Neural cell (in vitro differentiated cells): Measurements from ENCODE around the gene MAGI2. TPM values are rescaled to one million over a fixed set of nuclear protein-coding genes. Genes with fewer than 3 reads are reported as not detected.

Experiments
- H2AFZ ChIP-seq: fragments of 200-600, 300-800 bp; sonication (generic), shearing (Covaris generic); 2 replicates; pipeline ENCODE4 v1.6.0; 2014; ENCODE audit warnings: low read depth, mild to moderate bottlenecking, antibody characterized with exemption, low read length, moderate library complexity
- H3F3A ChIP-seq: fragments of 200-600 bp; shearing (Covaris generic); 2 replicates; pipeline ENCODE4 v1.6.1; 2016; ENCODE audit warnings: mild to moderate bottlenecking, moderate library complexity, mixed read lengths, antibody characterized with exemption, low read length; ENCODE audit not compliant: insufficient read depth, poor library complexity, severe bottlenecking
- H3K27ac ChIP-seq: fragments of 200-600, 300-800 bp; sonication (generic), shearing (Covaris generic); 2 replicates; pipeline ENCODE4 v1.5.1; 2014; ENCODE audit warnings: mild to moderate bottlenecking, low read length, moderate library complexity
- H3K27me3 ChIP-seq: fragments of 300-800, 200-600 bp; sonication (generic), shearing (Covaris generic); 2 replicates; pipeline ENCODE4 v1.6.0; 2014; ENCODE audit warnings: mild to moderate bottlenecking, low read depth, low read length, moderate library complexity; ENCODE audit not compliant: insufficient read depth
- H3K36me3 ChIP-seq: fragments of 300-800, 200-600 bp; sonication (generic), shearing (Covaris generic); 2 replicates; pipeline ENCODE4 v1.5.1; 2014; ENCODE audit warnings: mild to moderate bottlenecking, antibody characterized with exemption, low read length, moderate library complexity; ENCODE audit not compliant: insufficient read depth
- H3K4me2 ChIP-seq: fragments of 300-800, 200-600 bp; sonication (generic), shearing (Covaris generic); 2 replicates; pipeline ENCODE4 v1.6.0; 2014; ENCODE audit warnings: mild to moderate bottlenecking, low read length
- H3K4me3 ChIP-seq: fragments of 300-800, 200-600 bp; sonication (generic), shearing (Covaris generic); 2 replicates; pipeline ENCODE4 v1.5.1; 2014; ENCODE audit warnings: mild to moderate bottlenecking, low read length, moderate library complexity
- H3K79me2 ChIP-seq: fragments of 200-600 bp; shearing (Covaris generic); replicated peaks from 2 replicates; pipeline ENCODE4 v1.6.0; 2014; ENCODE audit warnings: mild to moderate bottlenecking, low read length, moderate library complexity; ENCODE audit not compliant: insufficient read depth
- H3K9ac ChIP-seq: fragments of 300-800, 200-600 bp; sonication (generic), shearing (Covaris generic); 2 replicates; pipeline ENCODE4 v1.6.1; 2016; ENCODE audit warnings: mild to moderate bottlenecking, low read length, mixed read lengths
- H3K9me2 ChIP-seq: fragments of 200-600 bp; shearing (Covaris generic); 2 replicates; pipeline ENCODE4 v1.6.1; 2016; ENCODE audit warnings: mild to moderate bottlenecking, low read length, mixed read lengths; ENCODE audit not compliant: insufficient read depth
- H3K9me3 ChIP-seq: fragments of 200-600, 300-800 bp; sonication (generic), shearing (Covaris generic); 2 replicates; pipeline ENCODE4 v1.6.1; 2016; ENCODE audit warnings: mild to moderate bottlenecking, mixed run types, low read length, moderate library complexity, mixed read lengths
- H4K20me1 ChIP-seq: fragments of 200-600 bp; shearing (Covaris generic); 2 replicates; pipeline ENCODE4 v1.6.1; 2016; ENCODE audit warnings: mild to moderate bottlenecking, mixed run types; ENCODE audit not compliant: insufficient read depth
- EP300 ChIP-seq: fragments of 450-650 bp; conservative IDR thresholded peaks from 2 replicates; pipeline ENCODE4 v1.6.1; 2014; ENCODE audit warnings: antibody characterized with exemption, mild to moderate bottlenecking, moderate library complexity; ENCODE audit not compliant: poor library complexity, severe bottlenecking
- EZH2 ChIP-seq: fragments of 200-600, 300-800 bp; shearing (Covaris generic), sonication (generic); IDR thresholded peaks from 2 replicates; pipeline ENCODE4 v1.6.1; 2014; ENCODE audit warnings: antibody characterized with exemption, low read length, borderline replicate concordance, mild to moderate bottlenecking; ENCODE audit not compliant: insufficient read depth, poor library complexity, severe bottlenecking
- MXI1 ChIP-seq: fragments of 450-650 bp; conservative IDR thresholded peaks from 2 replicates; pipeline ENCODE4 v1.6.1; 2014; ENCODE audit warnings: antibody characterized with exemption, mild to moderate bottlenecking; ENCODE audit not compliant: poor library complexity, severe bottlenecking
- POLR2AphosphoS5 ChIP-seq: IDR thresholded peaks from 2 replicates; pipeline ENCODE4 v1.6.1; 2012
- RAD21 ChIP-seq: fragments of 450-650 bp; conservative IDR thresholded peaks from 2 replicates; pipeline ENCODE4 v1.6.1; 2014; ENCODE audit warnings: antibody characterized with exemption, mild to moderate bottlenecking, moderate library complexity
- SMC3 ChIP-seq: fragments of 450-650 bp; conservative IDR thresholded peaks from 2 replicates; pipeline ENCODE4 v1.6.1; 2014; ENCODE audit warnings: antibody characterized with exemption, mild to moderate bottlenecking, moderate library complexity; ENCODE audit not compliant: poor library complexity
- TAF1 ChIP-seq: IDR thresholded peaks from 2 replicates; pipeline ENCODE4 v1.6.1; 2012; ENCODE audit warnings: low read depth
- polyA plus RNA-seq: library from polyadenylated mRNA; depleted of rRNA; stranded (reverse); fragments of >200 nt; gene quantifications from 2 replicates; pipeline ENCODE4 v1.2.3, GENCODE V29; 2014
- TF ChIP-seq, protein P1 (sequence below): IDR thresholded peaks from 2 replicates; pipeline ENCODE4 v1.6.1; 2012; ENCODE audit warnings: borderline replicate concordance
- TF ChIP-seq, protein P2 (sequence below): fragments of 450-650 bp; IDR thresholded peaks from 2 replicates; pipeline ENCODE4 v1.5.1; 2014; ENCODE audit warnings: antibody characterized with exemption, mild to moderate bottlenecking, moderate library complexity; ENCODE audit not compliant: poor library complexity, severe bottlenecking

The MAGI2 gene
- polyA plus RNA-seq, 1 donor from 2014 or later = 19.3 TPM

DNA sequence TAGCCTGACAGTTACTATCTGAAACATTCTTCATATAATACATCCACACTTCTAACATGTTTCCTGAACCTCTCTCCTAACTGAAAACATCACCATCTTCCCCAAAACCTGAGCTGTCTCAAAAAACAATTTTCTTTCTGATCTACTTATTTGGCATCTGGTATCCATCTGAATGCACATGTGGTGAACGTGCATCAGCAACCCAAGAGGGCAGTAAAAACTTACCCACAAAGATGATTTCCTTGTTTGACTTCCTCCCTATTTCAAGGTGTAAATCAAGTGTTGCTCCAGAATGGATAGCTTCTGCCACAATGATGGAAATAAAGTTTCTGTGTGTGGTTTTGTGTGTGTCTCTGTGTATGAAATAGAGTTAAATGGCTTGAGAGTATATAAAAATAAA lies 500.4 kb downstream of the MAGI2 start:
- Histone ChIP-seq H3F3A (no peaks in the 10 kb centered on the region), H4K20me1 (no peaks in the 10 kb centered on the region), H3K9me3 (no peaks in the 10 kb centered on the region), H3K4me2 (no peak overlapping the region), H3K9me2 (no peaks in the 10 kb centered on the region), H3K4me3 (no peak overlapping the region), H3K79me2 (no peaks in the 10 kb centered on the region), H3K9ac (no peak overlapping the region), H3K36me3 (no peaks in the 10 kb centered on the region), H2AFZ (no peak overlapping the region), H3K27ac (no peak overlapping the region), H3K27me3 (no peaks in the 10 kb centered on the region)
- TF ChIP-seq MXI1 = no peak
- TF ChIP-seq SMC3 = no peak
- TF ChIP-seq, protein P1, sequence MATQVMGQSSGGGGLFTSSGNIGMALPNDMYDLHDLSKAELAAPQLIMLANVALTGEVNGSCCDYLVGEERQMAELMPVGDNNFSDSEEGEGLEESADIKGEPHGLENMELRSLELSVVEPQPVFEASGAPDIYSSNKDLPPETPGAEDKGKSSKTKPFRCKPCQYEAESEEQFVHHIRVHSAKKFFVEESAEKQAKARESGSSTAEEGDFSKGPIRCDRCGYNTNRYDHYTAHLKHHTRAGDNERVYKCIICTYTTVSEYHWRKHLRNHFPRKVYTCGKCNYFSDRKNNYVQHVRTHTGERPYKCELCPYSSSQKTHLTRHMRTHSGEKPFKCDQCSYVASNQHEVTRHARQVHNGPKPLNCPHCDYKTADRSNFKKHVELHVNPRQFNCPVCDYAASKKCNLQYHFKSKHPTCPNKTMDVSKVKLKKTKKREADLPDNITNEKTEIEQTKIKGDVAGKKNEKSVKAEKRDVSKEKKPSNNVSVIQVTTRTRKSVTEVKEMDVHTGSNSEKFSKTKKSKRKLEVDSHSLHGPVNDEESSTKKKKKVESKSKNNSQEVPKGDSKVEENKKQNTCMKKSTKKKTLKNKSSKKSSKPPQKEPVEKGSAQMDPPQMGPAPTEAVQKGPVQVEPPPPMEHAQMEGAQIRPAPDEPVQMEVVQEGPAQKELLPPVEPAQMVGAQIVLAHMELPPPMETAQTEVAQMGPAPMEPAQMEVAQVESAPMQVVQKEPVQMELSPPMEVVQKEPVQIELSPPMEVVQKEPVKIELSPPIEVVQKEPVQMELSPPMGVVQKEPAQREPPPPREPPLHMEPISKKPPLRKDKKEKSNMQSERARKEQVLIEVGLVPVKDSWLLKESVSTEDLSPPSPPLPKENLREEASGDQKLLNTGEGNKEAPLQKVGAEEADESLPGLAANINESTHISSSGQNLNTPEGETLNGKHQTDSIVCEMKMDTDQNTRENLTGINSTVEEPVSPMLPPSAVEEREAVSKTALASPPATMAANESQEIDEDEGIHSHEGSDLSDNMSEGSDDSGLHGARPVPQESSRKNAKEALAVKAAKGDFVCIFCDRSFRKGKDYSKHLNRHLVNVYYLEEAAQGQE = no peak
- TF ChIP-seq, protein P2, sequence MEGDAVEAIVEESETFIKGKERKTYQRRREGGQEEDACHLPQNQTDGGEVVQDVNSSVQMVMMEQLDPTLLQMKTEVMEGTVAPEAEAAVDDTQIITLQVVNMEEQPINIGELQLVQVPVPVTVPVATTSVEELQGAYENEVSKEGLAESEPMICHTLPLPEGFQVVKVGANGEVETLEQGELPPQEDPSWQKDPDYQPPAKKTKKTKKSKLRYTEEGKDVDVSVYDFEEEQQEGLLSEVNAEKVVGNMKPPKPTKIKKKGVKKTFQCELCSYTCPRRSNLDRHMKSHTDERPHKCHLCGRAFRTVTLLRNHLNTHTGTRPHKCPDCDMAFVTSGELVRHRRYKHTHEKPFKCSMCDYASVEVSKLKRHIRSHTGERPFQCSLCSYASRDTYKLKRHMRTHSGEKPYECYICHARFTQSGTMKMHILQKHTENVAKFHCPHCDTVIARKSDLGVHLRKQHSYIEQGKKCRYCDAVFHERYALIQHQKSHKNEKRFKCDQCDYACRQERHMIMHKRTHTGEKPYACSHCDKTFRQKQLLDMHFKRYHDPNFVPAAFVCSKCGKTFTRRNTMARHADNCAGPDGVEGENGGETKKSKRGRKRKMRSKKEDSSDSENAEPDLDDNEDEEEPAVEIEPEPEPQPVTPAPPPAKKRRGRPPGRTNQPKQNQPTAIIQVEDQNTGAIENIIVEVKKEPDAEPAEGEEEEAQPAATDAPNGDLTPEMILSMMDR = no peak
- no peak for TF ChIP-seq RAD21
- TF ChIP-seq EZH2 = no peak

DNA sequence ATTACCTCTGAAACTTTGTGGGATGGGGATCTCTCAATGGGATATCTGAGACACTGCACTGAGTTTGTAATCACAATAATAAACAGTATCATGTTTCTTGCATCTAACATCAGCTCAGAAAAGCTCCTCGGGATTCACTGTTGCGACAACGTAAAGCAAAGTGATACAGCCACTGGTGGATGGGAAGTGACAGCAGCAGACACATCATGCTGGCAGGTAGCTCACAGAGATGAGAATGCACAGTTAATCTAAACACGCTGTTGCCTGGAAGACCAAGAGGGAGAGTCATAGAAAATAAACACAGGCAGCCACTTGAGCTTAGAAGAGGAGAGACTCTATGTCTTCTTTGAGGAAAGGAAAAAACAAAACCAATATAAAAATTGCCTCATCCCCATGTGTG lies 513.8 kb downstream of the MAGI2 start:
- peak overlapping the region; percentile 13 for H3K4me2 ChIP-seq
- H2AFZ ChIP-seq = no peak overlapping the region
- H3K36me3 ChIP-seq = no peaks in the 10 kb centered on the region
- H3F3A ChIP-seq = no peaks in the 10 kb centered on the region
- no peaks in the 10 kb centered on the region for H3K79me2 ChIP-seq
- peak overlapping the region; percentile 0 for H3K9ac ChIP-seq
- no peak overlapping the region for H3K4me3 ChIP-seq
- H3K9me2 ChIP-seq = no peaks in the 10 kb centered on the region
- H3K27me3 ChIP-seq = no peaks in the 10 kb centered on the region
- TF ChIP-seq POLR2AphosphoS5 (peak; percentile 91), RAD21 (peak; percentile 44), TAF1 (no peak), EZH2 (no peak), EP300 (peak; percentile 89), MXI1 (no peak), SMC3 (peak; percentile 33)
- TF ChIP-seq, protein P1 = peak; percentile 78
- TF ChIP-seq, protein P2 = no peak
- no peaks in the 10 kb centered on the region for H4K20me1 ChIP-seq
- H3K9me3 ChIP-seq = no peaks in the 10 kb centered on the region
- peak overlapping the region; percentile 35 for H3K27ac ChIP-seq
